DND-41 (cell line): ENCODE results near the gene CFL2.

Source experiments
- ATAC-seq: fragments of 200-7000 bp; cut with Tn5 transposase; 3 replicates; pipeline ENCODE4 v1.9.1; 2021; ENCODE audit warnings: low read depth; ENCODE audit not compliant: insufficient read depth
- DNase-seq: peaks from one replicate; pipeline ENCODE4 v3.0.0-alpha.2; 2020
- H2AFZ ChIP-seq: 2 replicates; pipeline ENCODE4 v1.6.0; 2012; ENCODE audit warnings: low read depth, low read length
- H3K27ac ChIP-seq: 2 replicates; pipeline ENCODE4 v1.5.1; 2012; ENCODE audit warnings: low read length, inconsistent platforms
- H3K27me3 ChIP-seq: fragments of 200-600 bp; sonication (generic); 2 replicates; pipeline ENCODE4 v1.6.0; 2012; ENCODE audit warnings: low read length, mild to moderate bottlenecking, inconsistent platforms; ENCODE audit not compliant: insufficient read depth, poor library complexity
- H3K36me3 ChIP-seq: 2 replicates; pipeline ENCODE4 v1.5.1; 2012; ENCODE audit warnings: low read length, inconsistent platforms; ENCODE audit not compliant: insufficient read depth
- H3K4me1 ChIP-seq: 2 replicates; pipeline ENCODE4 v1.5.1; 2012; ENCODE audit warnings: mild to moderate bottlenecking, low read length; ENCODE audit not compliant: insufficient read depth
- H3K4me2 ChIP-seq: 2 replicates; pipeline ENCODE4 v1.6.0; 2012; ENCODE audit warnings: mild to moderate bottlenecking, moderate library complexity, low read length, inconsistent platforms; ENCODE audit not compliant: insufficient read depth
- H3K4me3 ChIP-seq, 2 experiments: fragments of 200-600 bp in 1 of 2; shearing (Covaris generic) in 1 of 2; 2 replicates each; pipeline ENCODE4 v1.5.1; 2012 to 2016; ENCODE audit warnings: inconsistent platforms in 2 of 2, low read length in 2 of 2, mild to moderate bottlenecking in 2 of 2, low read depth in 1 of 2, moderate library complexity in 1 of 2
- H3K79me2 ChIP-seq: 2 replicates; pipeline ENCODE4 v1.6.0; 2012; ENCODE audit warnings: low read length, inconsistent platforms; ENCODE audit not compliant: insufficient read depth
- H3K9ac ChIP-seq: 2 replicates; pipeline ENCODE4 v1.6.0; 2012; ENCODE audit warnings: low read depth, mild to moderate bottlenecking, inconsistent platforms, low read length, moderate library complexity
- H3K9me3 ChIP-seq: 2 replicates; pipeline ENCODE4 v1.5.1; 2012; ENCODE audit warnings: low read length, moderate library complexity, mild to moderate bottlenecking, inconsistent platforms; ENCODE audit not compliant: insufficient read depth, severe bottlenecking
- H4K20me1 ChIP-seq: 2 replicates; pipeline ENCODE4 v1.6.0; 2012; ENCODE audit warnings: low read length; ENCODE audit not compliant: insufficient read depth
- CTCF ChIP-seq: IDR thresholded peaks from 2 replicates; pipeline ENCODE4 v1.5.1; 2012; ENCODE audit warnings: borderline replicate concordance, low read length, moderate library complexity, mild to moderate bottlenecking; ENCODE audit not compliant: poor library complexity, severe bottlenecking; ENCODE audit errors: extremely low read depth
- EZH2 ChIP-seq: IDR thresholded peaks from 3 replicates; pipeline ENCODE4 v1.6.1; 2012; ENCODE audit warnings: borderline replicate concordance, low read depth, mild to moderate bottlenecking, moderate library complexity, low read length, inconsistent platforms; ENCODE audit not compliant: severe bottlenecking

CFL2 gene

DNA sequence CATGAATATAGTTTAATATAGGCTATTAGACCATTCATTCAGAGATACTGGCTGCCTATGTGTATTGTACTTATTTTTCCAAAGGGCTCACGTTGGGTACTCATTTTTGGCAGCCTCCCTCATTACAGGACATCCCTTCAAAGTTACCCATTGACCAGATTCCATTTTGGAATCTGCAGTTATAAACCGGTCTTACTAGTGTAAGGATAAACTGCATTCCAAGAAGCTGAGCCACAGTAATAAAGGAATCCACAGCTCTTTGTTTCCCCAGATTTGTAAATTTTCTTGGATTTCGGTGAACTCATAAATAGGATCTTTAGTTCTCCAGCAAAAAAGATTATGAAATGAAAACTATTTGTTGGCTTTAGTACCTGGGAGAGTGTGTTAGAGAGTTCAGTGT, 18.9 kb upstream of the CFL2 start:
- H3K4me3 ChIP-seq, result no peak overlapping the region
- no peaks in the 10 kb centered on the region for H3K4me1 ChIP-seq
- no peak overlapping the region for H3K27ac ChIP-seq
- DNase-seq (no peak), ATAC-seq (no peak)
- no peaks in the 10 kb centered on the region for H3K36me3 ChIP-seq
- no peak overlapping the region for H2AFZ ChIP-seq
- TF ChIP-seq EZH2, result no peak
- TF ChIP-seq CTCF, result no peak
- no peaks in the 10 kb centered on the region for H4K20me1 ChIP-seq
- no peak overlapping the region for H3K9ac ChIP-seq
- H3K79me2 ChIP-seq, result no peaks in the 10 kb centered on the region
- no peak overlapping the region for H3K4me2 ChIP-seq
- H3K9me3 ChIP-seq, result no peaks in the 10 kb centered on the region
- no peaks in the 10 kb centered on the region for H3K27me3 ChIP-seq

GRCh38 chr14:34732802-34733201, 18.4 kb upstream of the CFL2 start:
- Histone ChIP-seq H3K27ac (no peak overlapping the region), H3K36me3 (no peaks in the 10 kb centered on the region), H3K4me2 (no peak overlapping the region), H2AFZ (no peak overlapping the region), H3K4me1 (no peaks in the 10 kb centered on the region), H3K9me3 (no peaks in the 10 kb centered on the region), H4K20me1 (no peaks in the 10 kb centered on the region), H3K4me3 (no peak overlapping the region), H3K79me2 (no peaks in the 10 kb centered on the region), H3K27me3 (no peaks in the 10 kb centered on the region), H3K9ac (no peak overlapping the region)
- TF ChIP-seq EZH2, result no peak
- TF ChIP-seq CTCF, result no peak
- DNase-seq (no peak), ATAC-seq (no peak)

GRCh38 chr14:34723867-34724266, 9.5 kb upstream of the CFL2 start:
- no peaks in the 10 kb centered on the region for H3K9me3 ChIP-seq
- ATAC-seq (no peak), DNase-seq (no peak)
- H3K36me3 ChIP-seq, result no peaks in the 10 kb centered on the region
- H2AFZ ChIP-seq, result no peak overlapping the region
- TF ChIP-seq CTCF (no peak), EZH2 (no peak)
- no peak overlapping the region for H3K27ac ChIP-seq
- H3K4me3 ChIP-seq, result no peak overlapping the region
- peaks cover 2% of the 10 kb centered on the region for H3K27me3 ChIP-seq
- no peaks in the 10 kb centered on the region for H4K20me1 ChIP-seq
- no peak overlapping the region for H3K9ac ChIP-seq
- peaks cover 6% of the 10 kb centered on the region for H3K4me1 ChIP-seq
- H3K79me2 ChIP-seq, result no peaks in the 10 kb centered on the region
- no peak overlapping the region for H3K4me2 ChIP-seq
